ENCODE results near the gene SLC51B. TPM values are rescaled to one million over a fixed set of nuclear protein-coding genes. Genes with fewer than 3 reads are reported as not detected.

Gene SLC51B
- polyA plus RNA-seq, 2 of the 4 experiments (the other 2 are of a cell fraction), result 12.2 to 16.1 TPM

DNA sequence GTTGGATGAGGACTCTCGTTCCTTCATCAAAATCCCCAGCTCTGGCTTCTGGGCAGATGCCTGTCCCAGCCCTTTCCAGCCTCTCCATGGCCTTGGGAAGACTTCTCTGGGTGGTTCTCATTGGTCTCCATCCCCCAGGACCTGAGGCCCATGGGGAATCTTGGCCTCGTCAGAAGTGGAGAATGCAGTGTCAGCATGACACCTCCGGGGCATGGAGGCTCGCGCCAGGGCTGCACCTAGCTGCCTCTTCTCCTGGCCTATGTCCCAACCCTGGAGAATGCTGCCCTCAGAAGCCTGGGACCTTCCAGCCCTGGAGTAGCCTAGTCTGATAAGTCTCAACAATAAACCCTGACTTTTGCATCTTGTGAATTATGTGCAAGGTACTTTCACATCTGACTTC is 34.4 kb downstream of the SLC51B start:
- DNase-seq (ENCODE audit: low read depth in 1 of 2, low spot score in 1 of 2) (no peak), FAIRE-seq (no peak), ATAC-seq (no peak)
- POLR2A ChIA-PET, result no interaction called here
- Histone ChIP-seq H3K4me2 (no peak overlapping the region), H3K9me3 (no peaks in the 10 kb centered on the region), H3K4me3 (no peak overlapping the region), H3K27ac (no peak overlapping the region), H3K4me1 (peaks cover 7% of the 10 kb centered on the region; the same call in 1 of the 3 replicates)
- CTCF ChIA-PET, result interaction anchor here (1.9 to 32.9 kb wide), 8 partner anchors 22 to 348 kb away, joined by 5 to 1280 read pairs (median 16); partner anchors contain the start of genes MTFMT, RASL12, SLC51B and UBAP1L
- WGBS (ENCODE audit: missing lambda C conversion rate), result 92% methylated on average over 4 of the region's 5 CpGs
- TF ChIP-seq NR3C1 (IDR thresholded peaks at IDR 0.05), result no peak
- peak; percentile 80 for TF ChIP-seq MAFK (IDR thresholded peaks at IDR 0.05; ENCODE audit: partially characterized antibody)
- no peak for TF ChIP-seq FOSL2 (IDR thresholded peaks at IDR 0.05)
- TF ChIP-seq FOSL2 (CRISPR knock-in tag; IDR thresholded peaks at IDR 0.05), result no peak

DNA sequence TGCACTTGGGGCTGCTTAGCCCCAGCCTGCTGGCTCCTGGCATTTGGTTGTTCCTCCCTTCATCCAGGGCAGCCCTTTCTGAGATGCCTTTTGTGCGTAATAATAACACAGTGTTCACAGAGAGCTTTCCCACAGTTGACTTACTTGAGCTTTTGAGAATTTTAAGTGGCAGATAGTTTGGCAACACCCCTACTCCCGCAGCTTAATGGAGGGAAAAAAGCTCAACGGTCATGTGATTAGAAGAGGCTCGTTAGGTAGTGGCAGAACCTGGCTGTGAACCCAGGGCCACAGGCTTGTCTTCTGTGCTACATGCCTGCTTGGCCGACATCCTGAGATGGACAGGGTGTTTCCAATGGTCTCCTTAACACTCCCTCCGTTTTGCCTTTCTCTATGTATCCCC is 36.1 kb downstream of the SLC51B start:
- H3K4me1 ChIP-seq, result peaks cover 7% of the 10 kb centered on the region; the same call in 1 of the 3 replicates
- CTCF ChIA-PET, result interaction anchor here (1.4 to 32.9 kb wide), 4 partner anchors 20 to 350 kb away, joined by 4 to 1280 read pairs (median 130); partner anchors contain the start of genes MTFMT, RASL12 and SLC51B
- no peak overlapping the region for H3K27ac ChIP-seq
- POLR2A ChIA-PET, result no interaction called here
- no peak for ATAC-seq
- no peaks in the 10 kb centered on the region for H3K9me3 ChIP-seq
- no peak for FAIRE-seq
- 58% methylated on average over 6 of the region's 6 CpGs for WGBS (ENCODE audit: missing lambda C conversion rate)
- TF ChIP-seq CBX8 (IDR thresholded peaks at IDR 0.05) (no peak), HOXA7 (CRISPR knock-in tag; IDR thresholded peaks at IDR 0.05) (no peak), ZSCAN20 (CRISPR knock-in tag; IDR thresholded peaks at IDR 0.05) (no peak), FOXS1 (CRISPR knock-in tag; IDR thresholded peaks at IDR 0.05) (no peak), TFCP2L1 (CRISPR knock-in tag; IDR thresholded peaks at IDR 0.05) (no peak), RARB (CRISPR knock-in tag; IDR thresholded peaks at IDR 0.05) (no peak), EHF (CRISPR knock-in tag; IDR thresholded peaks at IDR 0.05) (no peak), SMC3 (IDR thresholded peaks at IDR 0.05) (no peak), JUN (IDR thresholded peaks at IDR 0.05) (no peak), HOXB13 (CRISPR knock-in tag; IDR thresholded peaks at IDR 0.05; ENCODE audit: low read depth) (no peak), MYC (IDR thresholded peaks at IDR 0.05; ENCODE audit: borderline replicate concordance, low read length) (no peak)
- TF ChIP-seq, protein P1, sequence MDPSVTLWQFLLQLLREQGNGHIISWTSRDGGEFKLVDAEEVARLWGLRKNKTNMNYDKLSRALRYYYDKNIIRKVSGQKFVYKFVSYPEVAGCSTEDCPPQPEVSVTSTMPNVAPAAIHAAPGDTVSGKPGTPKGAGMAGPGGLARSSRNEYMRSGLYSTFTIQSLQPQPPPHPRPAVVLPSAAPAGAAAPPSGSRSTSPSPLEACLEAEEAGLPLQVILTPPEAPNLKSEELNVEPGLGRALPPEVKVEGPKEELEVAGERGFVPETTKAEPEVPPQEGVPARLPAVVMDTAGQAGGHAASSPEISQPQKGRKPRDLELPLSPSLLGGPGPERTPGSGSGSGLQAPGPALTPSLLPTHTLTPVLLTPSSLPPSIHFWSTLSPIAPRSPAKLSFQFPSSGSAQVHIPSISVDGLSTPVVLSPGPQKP (IDR thresholded peaks at IDR 0.05; ENCODE audit: low read depth, low read length), result no peak
- TF ChIP-seq, protein P2, sequence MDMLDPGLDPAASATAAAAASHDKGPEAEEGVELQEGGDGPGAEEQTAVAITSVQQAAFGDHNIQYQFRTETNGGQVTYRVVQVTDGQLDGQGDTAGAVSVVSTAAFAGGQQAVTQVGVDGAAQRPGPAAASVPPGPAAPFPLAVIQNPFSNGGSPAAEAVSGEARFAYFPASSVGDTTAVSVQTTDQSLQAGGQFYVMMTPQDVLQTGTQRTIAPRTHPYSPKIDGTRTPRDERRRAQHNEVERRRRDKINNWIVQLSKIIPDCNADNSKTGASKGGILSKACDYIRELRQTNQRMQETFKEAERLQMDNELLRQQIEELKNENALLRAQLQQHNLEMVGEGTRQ (IDR thresholded peaks at IDR 0.05), result no peak
- TF ChIP-seq, protein P3, sequence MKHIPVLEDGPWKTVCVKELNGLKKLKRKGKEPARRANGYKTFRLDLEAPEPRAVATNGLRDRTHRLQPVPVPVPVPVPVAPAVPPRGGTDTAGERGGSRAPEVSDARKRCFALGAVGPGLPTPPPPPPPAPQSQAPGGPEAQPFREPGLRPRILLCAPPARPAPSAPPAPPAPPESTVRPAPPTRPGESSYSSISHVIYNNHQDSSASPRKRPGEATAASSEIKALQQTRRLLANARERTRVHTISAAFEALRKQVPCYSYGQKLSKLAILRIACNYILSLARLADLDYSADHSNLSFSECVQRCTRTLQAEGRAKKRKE (CRISPR knock-in tag; IDR thresholded peaks at IDR 0.05; ENCODE audit: low read depth), result no peak
- DNase-seq (ENCODE audit: low read depth in 1 of 2, low spot score in 1 of 2), result no peak
- H3K4me3 ChIP-seq, result no peak overlapping the region
- no peak overlapping the region for H3K4me2 ChIP-seq

DNA sequence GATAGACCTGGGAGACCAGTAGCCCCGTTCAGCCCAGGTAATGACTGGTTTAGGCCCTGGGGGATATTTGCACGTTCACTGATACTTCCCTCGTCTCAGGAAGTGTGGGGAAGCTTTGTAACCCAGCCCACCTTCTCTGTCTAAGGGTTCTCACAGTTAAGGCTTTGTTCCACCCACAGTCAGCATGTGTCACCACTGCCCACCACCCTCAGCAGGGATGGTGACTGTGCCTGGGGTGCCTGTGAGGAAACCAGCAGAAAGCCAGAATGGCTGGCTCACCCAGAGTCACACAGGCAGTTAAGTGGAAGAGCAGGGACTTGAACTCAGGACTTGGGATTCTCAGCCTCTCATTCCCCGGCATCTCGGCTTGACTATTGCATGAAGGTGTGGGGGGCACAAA is 36.6 kb downstream of the SLC51B start:
- Histone ChIP-seq H3K4me1 (peaks cover 7% of the 10 kb centered on the region; the same call in 1 of the 3 replicates), H3K4me2 (no peak overlapping the region), H3K4me3 (no peak overlapping the region), H3K27ac (no peak overlapping the region), H3K9me3 (no peaks in the 10 kb centered on the region)
- ATAC-seq (no peak), FAIRE-seq (no peak), DNase-seq (ENCODE audit: low read depth in 1 of 2, low spot score in 1 of 2) (no peak)
- ChIA-PET POLR2A (no interaction called here), CTCF (interaction anchor here (1.2 to 32.9 kb wide), 5 partner anchors 19 to 351 kb away, joined by 3 to 1280 read pairs (median 5); partner anchors contain the start of genes MTFMT, RASL12 and SLC51B)
- TF ChIP-seq CBX2 (IDR thresholded peaks at IDR 0.05; ENCODE audit: borderline replicate concordance, low read depth), result no peak
- no peak for TF ChIP-seq MAZ (IDR thresholded peaks at IDR 0.05; ENCODE audit: borderline replicate concordance, low read depth, low read length)
- TF ChIP-seq FOXS1 (CRISPR knock-in tag; IDR thresholded peaks at IDR 0.05), result no peak
- 84% methylated on average over 5 of the region's 5 CpGs for WGBS (ENCODE audit: missing lambda C conversion rate)
